Prostate gland (tissue), 2 donors: ENCODE measurements around the gene UBC.

Experiments
- POLR2A ChIP-seq: fragments of 450-650 bp; IDR thresholded peaks from one replicate; pipeline ENCODE4 v1.6.1; 2016; ENCODE audit warnings: antibody characterized with exemption, mild to moderate bottlenecking
- POLR2AphosphoS5 ChIP-seq: sonication (generic); formaldehyde crosslinking; IDR thresholded peaks from one replicate; pipeline ENCODE4 v1.6.1; 2017; ENCODE audit warnings: antibody characterized with exemption
- TF ChIP-seq, protein P1 (sequence below), 4 experiments: fragments of 200-600 bp in 2 of 4; fragments of 450-650 bp in 2 of 4; sonication (generic) in 2 of 4; IDR thresholded peaks; 1 replicate in 3 of 4; 2 replicates in 1 of 4; pipeline ENCODE4 v1.5.1; 2016 to 2019; ENCODE audit warnings: antibody characterized with exemption in 4 of 4, mild to moderate bottlenecking in 2 of 4, moderate library complexity in 2 of 4

GRCh38 chr12:124883263-124884130, 31.0 kb downstream of the UBC start:
- TF ChIP-seq, protein P1, sequence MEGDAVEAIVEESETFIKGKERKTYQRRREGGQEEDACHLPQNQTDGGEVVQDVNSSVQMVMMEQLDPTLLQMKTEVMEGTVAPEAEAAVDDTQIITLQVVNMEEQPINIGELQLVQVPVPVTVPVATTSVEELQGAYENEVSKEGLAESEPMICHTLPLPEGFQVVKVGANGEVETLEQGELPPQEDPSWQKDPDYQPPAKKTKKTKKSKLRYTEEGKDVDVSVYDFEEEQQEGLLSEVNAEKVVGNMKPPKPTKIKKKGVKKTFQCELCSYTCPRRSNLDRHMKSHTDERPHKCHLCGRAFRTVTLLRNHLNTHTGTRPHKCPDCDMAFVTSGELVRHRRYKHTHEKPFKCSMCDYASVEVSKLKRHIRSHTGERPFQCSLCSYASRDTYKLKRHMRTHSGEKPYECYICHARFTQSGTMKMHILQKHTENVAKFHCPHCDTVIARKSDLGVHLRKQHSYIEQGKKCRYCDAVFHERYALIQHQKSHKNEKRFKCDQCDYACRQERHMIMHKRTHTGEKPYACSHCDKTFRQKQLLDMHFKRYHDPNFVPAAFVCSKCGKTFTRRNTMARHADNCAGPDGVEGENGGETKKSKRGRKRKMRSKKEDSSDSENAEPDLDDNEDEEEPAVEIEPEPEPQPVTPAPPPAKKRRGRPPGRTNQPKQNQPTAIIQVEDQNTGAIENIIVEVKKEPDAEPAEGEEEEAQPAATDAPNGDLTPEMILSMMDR (IDR thresholded peaks at IDR 0.05) = no peak
- TF ChIP-seq POLR2A (no peak), POLR2AphosphoS5 (no peak)
